HepG2 (cell line): Measurements from ENCODE around the gene DSTYK. TPM values are rescaled to one million over a fixed set of nuclear protein-coding genes. Genes with fewer than 3 reads are reported as not detected.

Source experiments
- ATAC-seq: fragments of 200-7000 bp; cut with Tn5 transposase; 3 replicates; pipeline ENCODE4 v1.9.1; 2020; ENCODE audit warnings: mild to moderate bottlenecking, moderate library complexity
- BruUV-seq: library from RNA; stranded (reverse); fragments of 400-500 nt; replicated peaks from 2 replicates; lab custom pipeline; 2021; lab: Mats Ljungman, UMichigan
- CTCF ChIA-PET: fragments of 300-600 bp; formaldehyde crosslinking; extraction: SDS; loops from one replicate; lab custom pipeline; 2021; ENCODE audit warnings: low total read pairs, inconsistent platforms, low intra/inter-chr PET ratio; lab: Yijun Ruan, JAX
- POLR2A ChIA-PET: fragments of 350-600 bp; sonication (Branson Sonifier 250); formaldehyde crosslinking; loops from one replicate; lab custom pipeline; 2020; ENCODE audit warnings: antibody characterized with exemption, inconsistent platforms; lab: Yijun Ruan, JAX
- DNase-seq: peaks from one replicate; pipeline ENCODE4 v3.0.0-alpha.2; 2015; ENCODE audit warnings: low spot score
- FAIRE-seq: peaks from 3 replicates; lab custom pipeline; 2011; peaks lifted over from hg19 to GRCh38; lab: Jason Lieb, UNC
- H2AFZ ChIP-seq: one replicate; pipeline ENCODE4 v1.6.1; 2011; ENCODE audit warnings: low read length, inconsistent platforms
- H3K27ac ChIP-seq: fragments of 300-600 bp; 3 replicates; pipeline ENCODE4 v1.8.0; 2011; ENCODE audit warnings: mixed run types, mild to moderate bottlenecking, mixed read lengths, low read length, inconsistent platforms; ENCODE audit not compliant: insufficient read depth; ENCODE audit errors: extremely low read length
- H3K27me3 ChIP-seq, 2 experiments: fragments of 200-600 bp in 1 of 2; 2 replicates in 1 of 2; 3 replicates in 1 of 2; pipeline versions ENCODE4 v1.6.0 to v1.8.0; 2011; ENCODE audit warnings: low read length in 2 of 2, mild to moderate bottlenecking in 2 of 2, moderate library complexity in 2 of 2, inconsistent platforms in 1 of 2; ENCODE audit not compliant: insufficient read depth in 2 of 2, control insufficient read depth in 1 of 2
- H3K36me3 ChIP-seq, 2 experiments: fragments of 200-600 bp in 1 of 2; replicated peaks in 1 of 2; 2 replicates in 1 of 2; 3 replicates in 1 of 2; pipeline versions ENCODE4 v1.5.1 to v1.8.0; 2011; ENCODE audit warnings: low read length in 2 of 2, inconsistent platforms in 1 of 2; ENCODE audit not compliant: insufficient read depth in 2 of 2, control insufficient read depth in 1 of 2
- H3K4me1 ChIP-seq: 2 replicates; pipeline ENCODE4 v1.5.1; 2012; ENCODE audit warnings: low read length, inconsistent platforms; ENCODE audit not compliant: insufficient read depth
- H3K4me2 ChIP-seq: 2 replicates; pipeline ENCODE4 v1.6.0; 2011; ENCODE audit warnings: low read depth, low read length, inconsistent platforms
- H3K4me3 ChIP-seq, 3 experiments: fragments of 200-600 bp in 1 of 3; sonication (generic), shearing (Covaris generic) in 1 of 3; replicated peaks in 1 of 3; 2 replicates each; pipeline ENCODE4 v1.5.1; 2011 to 2016; ENCODE audit warnings: low read length in 3 of 3, inconsistent platforms in 2 of 3, low read depth in 2 of 3, mild to moderate bottlenecking in 2 of 3, control low read depth in 1 of 3, mixed read lengths in 1 of 3; ENCODE audit not compliant: insufficient read depth in 1 of 3
- H3K79me2 ChIP-seq: one replicate; pipeline ENCODE4 v1.6.1; 2011; ENCODE audit warnings: low read length, inconsistent platforms; ENCODE audit not compliant: insufficient read depth
- H3K9ac ChIP-seq: 2 replicates; pipeline ENCODE4 v1.6.0; 2011; ENCODE audit warnings: mild to moderate bottlenecking, low read depth, low read length, inconsistent platforms; ENCODE audit not compliant: insufficient read depth
- H3K9me3 ChIP-seq: 2 replicates; pipeline ENCODE4 v1.5.1; 2012; ENCODE audit warnings: mild to moderate bottlenecking, low read length
- H4K20me1 ChIP-seq: 2 replicates; pipeline ENCODE4 v1.6.0; 2011; ENCODE audit warnings: inconsistent platforms, mild to moderate bottlenecking, low read length, moderate library complexity; ENCODE audit not compliant: insufficient read depth
- BCL6 ChIP-seq: IDR thresholded peaks from 2 replicates; pipeline ENCODE4 v1.6.1; 2016; ENCODE audit warnings: missing genetic modification reagents, missing compliant biosample characterization
- MAFG ChIP-seq: sonication (generic); formaldehyde crosslinking; IDR thresholded peaks from 2 replicates; pipeline ENCODE4 v1.5.1; 2020; ENCODE audit warnings: mild to moderate bottlenecking, missing genetic modification reagents
- NFIB ChIP-seq: sonication (generic); formaldehyde crosslinking; IDR thresholded peaks from 2 replicates; pipeline ENCODE4 v1.9.0; 2021; ENCODE audit warnings: missing genetic modification reagents, mild to moderate bottlenecking, borderline replicate concordance
- PHB2 ChIP-seq: fragments of 450-650 bp; IDR thresholded peaks from 2 replicates; pipeline ENCODE4 v1.6.1; 2018; ENCODE audit not compliant: partially characterized antibody
- SOX13 ChIP-seq, 3 experiments: fragments of 450-650 bp in 1 of 3; sonication (generic) in 1 of 3; formaldehyde crosslinking in 1 of 3; IDR thresholded peaks in 2 of 3; conservative IDR thresholded peaks in 1 of 3; 2 replicates each; pipeline versions ENCODE4 v1.5.0 to v1.6.1; 2016 to 2020; ENCODE audit warnings: antibody characterized with exemption in 1 of 3, mild to moderate bottlenecking in 1 of 3, missing compliant biosample characterization in 1 of 3, missing genetic modification reagents in 1 of 3, moderate library complexity in 1 of 3
- STAG1 ChIP-seq: sonication (generic); formaldehyde crosslinking; IDR thresholded peaks from 2 replicates; pipeline ENCODE4 v1.4.0; 2020; ENCODE audit warnings: missing genetic modification reagents
- ZNF281 ChIP-seq: sonication (generic); formaldehyde crosslinking; IDR thresholded peaks from 2 replicates; pipeline ENCODE4 v1.4.0; 2020; ENCODE audit warnings: missing genetic modification reagents, borderline replicate concordance
- ZNF33A ChIP-seq: sonication (generic); formaldehyde crosslinking; IDR thresholded peaks from 2 replicates; pipeline ENCODE4 v1.5.1; 2020; ENCODE audit warnings: missing genetic modification reagents, mild to moderate bottlenecking, moderate library complexity, borderline replicate concordance
- WGBS: methylation state at CpG from one replicate; pipeline ENCODE4 v1.1.6; 2017; ENCODE audit warnings: low lambda C conversion rate; 5-methylcytosine and 5-hydroxymethylcytosine counted together
- in situ Hi-C: cut with HindIII; loops from 2 replicates; pipeline ENCODE4 v1.10.0; 2017; ENCODE audit warnings: low pct_unique_long_range_greater_than_20kb; ENCODE audit not compliant: extremely low pct_ligation_motif_present
- intact Hi-C: fragments of 100-400 bp; cut with micrococcal nuclease; formaldehyde crosslinking; loops from one replicate; pipeline ENCODE4 v1.10.0; 2022; ENCODE audit not compliant: unreplicated experiment
- polyA plus RNA-seq, 8 experiments: library from polyadenylated mRNA; depleted of rRNA in 3 of 8; stranded (reverse) in 7 of 8; unstranded in 1 of 8; fragments of >200 nt; fragmentation: Illumina TruSeq in 4 of 8; extraction: Trizol in 4 of 8; gene quantifications; 2 replicates each; pipeline versions ENCODE4 v1.2.1 to v1.2.3, GENCODE V29; 2011 to 2016; ENCODE audit warnings: low read depth in 4 of 8, missing spikeins in 1 of 8, mixed read lengths in 1 of 8; ENCODE audit not compliant: insufficient read depth in 1 of 8
- total RNA-seq, 5 experiments: library from RNA; depleted of rRNA; stranded (reverse); fragments of >200 nt; fragmentation: Illumina TruSeq; extraction: Trizol; gene quantifications; 2 replicates each; pipeline ENCODE4 v1.2.3, GENCODE V29; 2016; ENCODE audit warnings: low read depth in 1 of 5
- TF ChIP-seq, protein P1 (sequence below): IDR thresholded peaks from 2 replicates; pipeline ENCODE4 v1.6.1; 2016

The DSTYK gene
- total and polyA plus RNA-seq, 2 of the 13 experiments (the other 11 are each of a cell fraction or from before 2014, with no cell fraction given), result 2.6 to 4.8 TPM

DNA sequence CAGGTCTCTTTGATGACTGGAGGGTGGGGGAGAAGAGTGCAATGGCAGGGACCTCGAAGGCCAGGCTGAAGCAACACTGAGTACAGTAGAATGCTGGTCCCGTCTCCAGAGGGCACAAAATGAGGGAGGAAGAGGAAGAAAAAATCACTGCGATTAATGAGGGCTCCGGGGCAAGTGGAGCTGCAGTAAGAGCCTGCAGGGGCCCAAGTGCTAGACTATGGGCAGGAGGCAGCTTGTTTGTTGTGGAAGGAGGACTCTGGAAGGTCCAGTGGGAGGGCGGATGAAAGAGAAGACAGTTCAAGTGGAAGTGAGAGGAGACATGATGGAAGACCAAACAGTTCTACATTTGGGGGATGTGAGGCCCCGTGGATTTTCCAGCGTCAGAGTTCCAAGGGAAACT is 33.6 kb upstream of the DSTYK start:
- no peak overlapping the region for H3K4me3 ChIP-seq

More for the DNA sequence above, 33.6 kb upstream of the DSTYK start:
- Histone ChIP-seq H3K36me3 (no peaks in the 10 kb centered on the region), H2AFZ (no peak overlapping the region), H3K79me2 (no peaks in the 10 kb centered on the region), H3K4me1 (peaks cover 11% of the 10 kb centered on the region), H3K9me3 (no peaks in the 10 kb centered on the region), H3K9ac (no peak overlapping the region), H3K4me2 (no peak overlapping the region), H3K27ac (no peak overlapping the region)
- CTCF ChIA-PET, result no interaction called here
- FAIRE-seq (no peak), ATAC-seq (no peak), DNase-seq (no peak)
- no TSS peak for BruUV-seq
- in situ Hi-C loops, result no loop called here
- 8% methylated on average over 7 of the region's 7 CpGs for WGBS
- POLR2A ChIA-PET, result no interaction called here
- intact Hi-C loops, result no loop called here
- TF ChIP-seq BCL6 (CRISPR knock-in tag) (no peak), ZNF33A (no peak), PHB2 (no peak), NFIB (no peak), SOX13 (IDR thresholded peaks at IDR 0.05) (no peak), SOX13 (CRISPR knock-in tag; conservative IDR thresholded peaks at IDR 0.05 in 1 of 2, IDR thresholded peaks at IDR 0.05 in 1 of 2) (no peak), ZNF281 (CRISPR knock-in tag) (no peak), MAFG (CRISPR knock-in tag) (no peak), STAG1 (no peak)
- TF ChIP-seq, protein P1, sequence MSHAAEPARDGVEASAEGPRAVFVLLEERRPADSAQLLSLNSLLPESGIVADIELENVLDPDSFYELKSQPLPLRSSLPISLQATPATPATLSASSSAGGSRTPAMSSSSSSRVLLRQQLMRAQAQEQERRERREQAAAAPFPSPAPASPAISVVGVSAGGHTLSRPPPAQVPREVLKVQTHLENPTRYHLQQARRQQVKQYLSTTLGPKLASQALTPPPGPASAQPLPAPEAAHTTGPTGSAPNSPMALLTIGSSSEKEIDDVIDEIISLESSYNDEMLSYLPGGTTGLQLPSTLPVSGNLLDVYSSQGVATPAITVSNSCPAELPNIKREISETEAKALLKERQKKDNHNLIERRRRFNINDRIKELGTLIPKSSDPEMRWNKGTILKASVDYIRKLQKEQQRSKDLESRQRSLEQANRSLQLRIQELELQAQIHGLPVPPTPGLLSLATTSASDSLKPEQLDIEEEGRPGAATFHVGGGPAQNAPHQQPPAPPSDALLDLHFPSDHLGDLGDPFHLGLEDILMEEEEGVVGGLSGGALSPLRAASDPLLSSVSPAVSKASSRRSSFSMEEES (CRISPR knock-in tag), result no peak
- TF ChIP-seq, all 625 proteins: peak for 0
- no peaks in the 10 kb centered on the region for H4K20me1 ChIP-seq
- peaks cover 4 to 65% of the 10 kb centered on the region in 2 experiments for H3K27me3 ChIP-seq
